ENCODE results near the gene SPATA18.
A peak's percentile ranks its signal among the peaks of the same experiment; 100 is the strongest.

Gene SPATA18

DNA sequence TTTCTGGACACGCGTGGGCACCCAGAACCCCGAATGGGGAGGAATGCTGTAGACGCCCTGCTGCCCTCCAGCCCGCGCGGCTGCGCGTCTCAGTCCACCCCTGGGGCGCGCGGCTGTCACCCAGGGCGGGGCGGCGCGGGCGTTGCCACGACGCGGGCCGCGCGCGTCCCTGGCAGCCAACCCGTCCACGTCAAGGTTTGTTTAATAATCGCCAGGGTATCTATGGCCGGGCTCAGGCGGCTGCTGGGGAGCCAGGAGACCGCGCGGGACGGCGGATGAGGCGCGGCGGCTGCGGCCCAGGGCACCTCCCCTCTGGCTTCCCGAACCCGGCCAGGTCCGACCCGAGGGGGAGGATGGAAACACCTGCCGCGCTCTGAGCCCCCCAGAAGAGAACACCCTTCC, at the start of gene SPATA18:
TSS of gene SPATA18 (plus strand) at position 92 of the 402 bp plus-strand sequence. CDS start 401 bp downstream, outside the sequence.
- no peak for DNase-seq (ENCODE audit: low read depth)

DNA sequence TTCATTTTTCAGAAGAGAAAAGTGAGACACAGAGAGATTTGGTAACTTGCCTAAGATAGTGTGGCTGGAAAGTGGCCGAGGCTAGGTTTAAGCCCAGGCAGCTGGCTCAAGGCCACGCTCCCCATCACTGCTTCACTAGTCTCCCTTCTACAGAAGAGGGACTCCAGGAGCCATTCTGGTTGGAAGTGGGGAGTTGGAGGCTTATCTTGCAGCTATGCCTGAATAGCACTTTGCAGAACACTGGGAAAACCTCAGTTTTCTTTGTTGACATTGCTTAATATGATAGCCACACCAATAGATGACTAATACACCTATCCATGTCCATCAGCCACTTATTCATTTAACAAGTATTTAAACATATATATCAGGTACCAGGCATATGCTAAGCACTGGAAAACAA, 49.5 kb upstream of the SPATA18 start:
- no peak for DNase-seq (ENCODE audit: low read depth)

DNA sequence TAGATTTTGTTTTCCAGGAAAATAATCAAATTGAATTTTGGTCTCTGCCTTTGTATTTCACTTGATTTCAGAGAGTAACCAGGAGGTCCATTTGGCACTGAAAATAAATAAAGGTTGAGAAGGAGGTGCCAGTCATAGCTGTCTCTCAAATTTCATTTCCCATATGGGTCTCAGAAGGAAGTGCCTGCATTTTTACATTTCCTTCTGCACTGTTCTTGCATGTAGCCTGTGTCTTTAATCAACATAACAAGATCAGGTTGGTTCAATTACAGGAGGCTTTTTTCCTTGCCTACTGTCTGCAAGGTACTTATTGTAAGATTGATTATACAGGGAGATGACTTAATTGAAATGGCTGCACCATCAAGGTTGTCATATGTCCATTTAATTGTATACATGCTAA, 46.7 kb upstream of the SPATA18 start:
- DNase-seq (ENCODE audit: low read depth): no peak

GRCh38 chr4:52005604-52006273, 45.4 kb upstream of the SPATA18 start:
- no peak for DNase-seq (ENCODE audit: low read depth)

GRCh38 chr4:52006887-52007286, 44.2 kb upstream of the SPATA18 start:
- DNase-seq (ENCODE audit: low read depth): no peak

GRCh38 chr4:52010986-52011385, 40.1 kb upstream of the SPATA18 start:
- no peak for DNase-seq (ENCODE audit: low read depth)

DNA sequence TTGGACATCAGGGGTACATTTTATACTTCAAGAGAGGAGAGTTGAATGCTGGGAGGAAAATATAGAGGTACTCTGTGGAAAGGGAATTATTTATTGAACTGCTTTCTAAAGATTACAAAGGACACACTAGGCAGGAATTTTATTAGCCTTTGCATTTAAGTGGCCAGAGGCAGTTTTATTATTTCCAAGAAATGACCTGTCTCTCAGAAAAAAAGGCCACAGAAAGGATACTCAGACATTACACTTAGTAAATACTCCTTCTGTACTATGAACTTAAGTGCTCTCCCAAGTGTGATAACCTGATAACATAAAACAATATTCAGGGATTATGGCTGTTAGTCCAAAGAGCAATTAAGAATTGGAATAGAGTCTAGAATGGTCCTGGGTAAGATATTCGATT, 38.5 kb upstream of the SPATA18 start:
- DNase-seq (ENCODE audit: low read depth): no peak

- no peak for DNase-seq (ENCODE audit: low read depth)
Observed at GRCh38 chr4:52014903-52015302, 36.2 kb upstream of the SPATA18 start.

- DNase-seq (ENCODE audit: low read depth): no peak
Observed at GRCh38 chr4:52015366-52015765, 35.7 kb upstream of the SPATA18 start.

- DNase-seq (ENCODE audit: low read depth): no peak
Observed at GRCh38 chr4:52016981-52017380, 34.1 kb upstream of the SPATA18 start.

DNA sequence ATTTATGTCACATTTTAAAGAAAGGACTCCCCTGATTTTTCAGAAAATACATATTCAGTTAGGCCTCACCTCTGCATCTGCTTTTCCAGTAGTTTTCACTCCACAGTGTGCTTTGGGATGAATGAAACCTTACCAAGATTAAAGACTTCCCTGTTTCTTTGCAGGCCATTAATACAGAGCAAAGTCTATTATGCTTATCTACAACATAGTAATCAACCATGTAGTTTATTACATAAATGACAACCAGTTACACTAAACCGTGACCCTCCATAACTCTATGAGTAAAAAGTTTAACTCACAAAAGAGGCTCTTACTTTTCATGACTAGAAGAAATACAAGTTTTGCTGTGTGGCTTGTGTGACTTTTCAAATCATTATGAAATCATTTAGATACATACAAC, 33.3 kb upstream of the SPATA18 start:
- no peak for DNase-seq (ENCODE audit: low read depth)

DNA sequence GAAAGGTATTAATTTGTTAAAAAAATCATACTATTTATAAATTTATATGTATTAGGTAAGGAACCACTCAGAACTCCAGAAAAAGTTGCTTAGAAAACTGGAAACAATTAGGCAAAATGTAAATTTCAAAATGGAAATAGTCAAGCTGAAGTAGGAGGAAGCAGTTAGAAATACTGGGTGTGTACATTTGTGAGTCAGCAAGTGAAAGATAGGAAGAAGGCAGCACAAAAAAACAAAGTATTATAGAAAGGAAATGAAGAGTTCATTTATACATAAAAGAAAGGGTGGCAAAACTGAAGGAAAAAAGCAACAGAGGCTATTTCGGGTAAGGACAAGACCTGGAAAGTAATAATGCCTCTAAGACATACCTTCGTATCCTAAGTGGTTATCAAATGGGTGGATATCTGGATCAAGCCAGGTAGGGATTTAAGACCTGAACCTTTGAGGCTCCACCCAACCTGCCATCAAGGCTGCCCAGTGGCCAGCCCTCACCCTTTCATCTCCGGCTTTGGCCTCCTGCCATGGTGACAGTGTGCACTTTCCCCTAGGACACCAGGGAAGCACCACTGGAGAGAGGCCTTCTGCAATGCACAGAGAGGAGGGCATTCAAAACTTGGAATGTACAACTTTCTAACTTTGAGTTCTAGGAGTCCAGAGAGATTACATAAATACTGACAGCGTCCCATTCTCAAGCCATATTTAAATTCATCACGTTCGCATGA, 31.0 kb upstream of the SPATA18 start, which contains the start of gene LRRC66:
TSS of gene LRRC66 (minus strand) at position 428 of the 722 bp plus-strand sequence. CDS start 2,750 bp downstream, outside the sequence.
- no peak for DNase-seq (ENCODE audit: low read depth)

GRCh38 chr4:52028970-52029369, 22.1 kb upstream of the SPATA18 start:
- DNase-seq (ENCODE audit: low read depth): no peak

- DNase-seq (ENCODE audit: low read depth): no peak
Observed at GRCh38 chr4:52032005-52032404, 19.1 kb upstream of the SPATA18 start.

- DNase-seq (ENCODE audit: low read depth): no peak
Observed at GRCh38 chr4:52035190-52035589, 15.9 kb upstream of the SPATA18 start.

DNA sequence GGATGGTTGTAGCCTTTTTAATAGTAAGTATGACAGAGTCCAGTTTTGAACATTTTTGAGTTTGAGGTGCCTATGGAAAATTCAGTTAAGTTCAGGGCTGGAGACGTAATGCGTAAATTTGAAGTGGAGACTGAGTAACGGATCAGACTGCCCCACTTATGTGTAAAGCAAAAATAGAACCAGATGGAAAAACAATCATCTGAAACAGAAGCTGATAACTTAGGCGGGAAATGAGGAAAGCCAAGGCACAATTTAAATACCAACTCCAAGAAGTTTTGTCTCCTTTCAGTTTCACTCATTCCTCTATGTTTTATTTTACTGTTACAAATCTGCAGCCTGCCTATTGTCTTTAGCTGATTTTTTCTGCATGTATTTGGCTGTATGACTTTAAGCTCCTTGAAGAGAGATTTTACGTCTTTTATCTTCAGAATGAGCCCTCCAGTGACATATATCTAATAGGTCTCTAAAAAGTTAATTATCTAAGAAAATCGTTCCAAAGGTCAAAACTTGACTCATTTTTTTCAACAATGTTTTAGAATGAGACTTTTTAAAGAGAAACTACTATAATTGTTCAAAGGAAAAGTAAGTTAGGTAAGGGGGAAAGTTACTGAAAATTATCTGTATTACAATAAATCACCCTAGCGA, 14.1 kb upstream of the SPATA18 start:
- no peak for DNase-seq (ENCODE audit: low read depth)

- DNase-seq (ENCODE audit: low read depth): no peak
Observed at GRCh38 chr4:52037689-52038102, 13.4 kb upstream of the SPATA18 start.

GRCh38 chr4:52038103-52038912, 12.8 kb upstream of the SPATA18 start, which contains the start of gene SGCB:
SGCB (minus strand) TSS chr4:52038299; CDS start chr4:52038259, 40 bp downstream.
- peak; percentile 61 for DNase-seq (ENCODE audit: low read depth)

GRCh38 chr4:52045028-52045427, 6.1 kb upstream of the SPATA18 start:
- no peak for DNase-seq (ENCODE audit: low read depth)

DNA sequence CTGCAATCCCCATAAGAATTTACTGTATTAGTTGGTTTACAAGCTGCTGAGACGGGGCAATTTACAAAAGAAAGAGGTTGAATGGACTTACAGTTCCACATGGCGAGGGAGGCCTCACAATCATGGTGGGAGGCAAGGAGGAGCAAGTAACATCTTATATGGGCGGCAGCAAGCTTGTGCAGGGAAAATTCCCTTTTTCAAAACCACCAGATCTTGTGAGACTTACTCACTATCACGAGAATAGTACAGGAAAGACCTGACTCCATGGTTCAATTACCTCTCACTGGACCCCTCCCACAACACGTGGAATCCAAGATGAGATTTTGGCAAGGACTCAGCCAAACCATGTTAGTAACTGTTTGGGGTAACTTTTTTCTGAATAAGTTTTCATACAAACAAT, 1.8 kb upstream of the SPATA18 start:
- no peak for DNase-seq (ENCODE audit: low read depth)

- no peak for DNase-seq (ENCODE audit: low read depth)
Observed at GRCh38 chr4:52051615-52052474, 741 bp downstream of the SPATA18 start.

Measured in stimulated activated CD4-positive, alpha-beta T cell treated with anti-CD3 and anti-CD28 coated beads, Interleukin-2, amount 100 ng/mL, for 4 hours (primary cell).